HG03039 (cell line): ENCODE data around the gene NCCRP1.

Experiments used
- ATAC-seq: cut with Tn5 transposase; IDR thresholded peaks from one replicate; pipeline ENCODE4 v1.9.1; 2021; ENCODE audit warnings: mild to moderate bottlenecking, moderate library complexity; ENCODE audit not compliant: unreplicated experiment

NCCRP1 gene

DNA sequence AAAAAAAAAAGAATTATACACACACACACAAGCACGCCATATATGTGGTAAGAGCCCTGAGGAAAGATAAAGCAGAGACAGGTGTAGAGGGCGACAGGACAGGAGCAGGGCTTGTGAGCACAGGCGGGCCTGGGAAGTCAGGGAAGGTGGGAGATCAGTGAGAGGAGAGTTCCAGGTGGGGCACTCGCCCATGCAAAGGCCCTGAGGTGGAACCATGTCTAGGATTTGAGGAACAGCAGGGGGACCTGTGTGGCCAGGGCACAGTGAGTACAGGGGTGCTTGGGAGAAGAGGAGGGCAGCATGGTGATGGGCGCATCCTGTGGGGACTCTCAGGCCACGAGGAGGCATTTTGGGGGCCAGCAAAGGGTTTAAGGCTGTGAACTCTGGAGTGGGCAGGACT is 32.5 kb upstream of the NCCRP1 start:
- ATAC-seq = no peak

DNA sequence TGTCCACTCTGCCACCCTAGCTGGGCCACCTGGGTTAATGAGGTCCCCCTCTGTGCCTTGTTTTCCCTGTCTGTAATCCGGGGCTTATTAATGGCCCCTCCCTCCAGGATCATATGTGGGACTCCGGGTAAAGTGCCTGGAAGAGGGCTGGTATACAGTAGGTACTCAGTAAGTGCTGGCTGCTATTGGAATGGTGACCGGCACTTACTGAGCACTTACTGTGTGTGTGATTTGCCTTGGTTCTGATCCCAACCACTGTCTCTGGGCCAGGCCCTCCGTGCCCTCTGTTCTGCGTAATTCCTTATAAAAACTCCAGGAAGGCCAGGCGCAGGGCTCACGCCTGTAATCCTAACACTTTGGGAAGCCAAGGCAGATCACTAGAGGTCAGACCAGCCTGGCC is 30.9 kb upstream of the NCCRP1 start:
- no peak for ATAC-seq

DNA sequence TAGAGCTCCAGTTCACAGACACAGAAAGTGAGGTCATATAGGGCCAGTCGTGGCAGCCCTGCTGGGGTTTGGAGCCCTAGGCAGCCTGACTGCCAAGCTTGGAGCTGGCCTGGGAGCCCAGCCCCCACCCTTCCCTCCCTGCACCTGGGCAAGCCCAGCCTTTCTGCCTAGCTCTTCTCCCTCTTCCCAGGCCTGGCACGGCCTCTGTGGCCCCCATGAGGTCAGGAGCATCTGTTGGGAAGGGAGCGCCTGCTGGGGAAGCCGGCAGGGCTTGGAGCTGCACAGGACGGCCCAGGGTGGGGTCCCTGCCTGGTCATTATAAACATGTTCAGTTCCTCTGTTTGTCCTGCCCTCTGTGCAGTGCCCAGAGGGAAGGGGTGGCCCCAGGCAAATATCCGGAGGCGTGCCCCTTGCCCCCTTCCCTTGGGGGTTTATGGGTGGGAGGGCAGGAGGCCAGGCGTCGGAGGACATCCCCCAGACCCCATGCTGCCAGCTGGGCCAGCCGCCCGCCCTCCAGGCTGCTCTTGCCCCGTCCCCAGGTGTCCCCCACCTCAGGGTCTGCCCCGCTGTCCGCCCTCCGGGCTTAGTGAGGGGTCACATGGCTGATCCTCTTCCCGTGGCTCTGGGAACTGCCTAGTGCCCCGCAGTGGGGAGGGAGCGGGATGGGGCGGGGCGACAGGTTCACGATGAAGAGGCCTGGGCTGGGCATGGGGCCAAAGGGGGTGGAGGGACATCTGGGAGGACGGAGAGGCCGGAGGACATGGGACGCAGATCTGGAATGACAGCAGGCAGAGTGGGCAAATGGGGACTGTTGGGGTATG is 30.0 kb upstream of the NCCRP1 start:
- ATAC-seq = no peak

DNA sequence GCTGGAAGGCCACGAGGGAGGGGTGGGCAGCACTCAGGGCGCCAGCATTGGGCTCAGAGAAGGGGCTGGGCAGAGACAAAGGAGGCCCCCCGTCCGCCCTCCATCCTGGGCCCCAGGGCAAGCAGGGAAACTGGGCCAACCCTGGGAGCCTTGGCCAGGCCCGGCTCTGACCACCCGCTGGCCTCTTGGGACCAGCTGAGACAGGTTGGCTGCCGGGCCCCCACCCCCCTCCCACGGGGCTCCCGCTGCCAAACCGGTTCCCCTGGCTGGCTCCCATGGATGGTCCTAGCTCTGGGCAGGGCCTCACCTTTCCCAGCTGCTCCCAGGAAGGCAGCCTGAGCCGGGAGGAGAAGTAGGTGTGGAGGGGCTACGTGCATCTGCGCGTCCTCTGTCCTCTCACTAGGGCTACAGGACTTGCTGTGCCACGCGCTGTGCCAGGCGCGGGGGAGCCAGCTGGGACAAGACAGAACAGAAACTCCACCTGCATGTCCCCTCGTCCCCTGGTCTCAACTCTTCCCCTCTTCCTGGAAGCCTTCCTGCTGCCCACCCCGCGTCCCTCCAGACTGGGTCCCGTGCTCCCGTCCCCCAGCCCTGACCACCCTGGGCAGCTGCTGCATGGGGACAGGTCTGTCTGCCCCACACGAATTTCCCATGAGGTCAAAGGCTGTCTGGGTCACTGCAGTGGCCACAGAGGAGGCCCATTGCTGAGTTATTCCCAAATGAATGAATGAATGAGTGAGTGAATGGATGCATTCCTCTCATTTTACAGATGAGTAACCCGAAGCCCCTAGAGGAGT is 29.1 kb upstream of the NCCRP1 start:
- ATAC-seq = no peak

DNA sequence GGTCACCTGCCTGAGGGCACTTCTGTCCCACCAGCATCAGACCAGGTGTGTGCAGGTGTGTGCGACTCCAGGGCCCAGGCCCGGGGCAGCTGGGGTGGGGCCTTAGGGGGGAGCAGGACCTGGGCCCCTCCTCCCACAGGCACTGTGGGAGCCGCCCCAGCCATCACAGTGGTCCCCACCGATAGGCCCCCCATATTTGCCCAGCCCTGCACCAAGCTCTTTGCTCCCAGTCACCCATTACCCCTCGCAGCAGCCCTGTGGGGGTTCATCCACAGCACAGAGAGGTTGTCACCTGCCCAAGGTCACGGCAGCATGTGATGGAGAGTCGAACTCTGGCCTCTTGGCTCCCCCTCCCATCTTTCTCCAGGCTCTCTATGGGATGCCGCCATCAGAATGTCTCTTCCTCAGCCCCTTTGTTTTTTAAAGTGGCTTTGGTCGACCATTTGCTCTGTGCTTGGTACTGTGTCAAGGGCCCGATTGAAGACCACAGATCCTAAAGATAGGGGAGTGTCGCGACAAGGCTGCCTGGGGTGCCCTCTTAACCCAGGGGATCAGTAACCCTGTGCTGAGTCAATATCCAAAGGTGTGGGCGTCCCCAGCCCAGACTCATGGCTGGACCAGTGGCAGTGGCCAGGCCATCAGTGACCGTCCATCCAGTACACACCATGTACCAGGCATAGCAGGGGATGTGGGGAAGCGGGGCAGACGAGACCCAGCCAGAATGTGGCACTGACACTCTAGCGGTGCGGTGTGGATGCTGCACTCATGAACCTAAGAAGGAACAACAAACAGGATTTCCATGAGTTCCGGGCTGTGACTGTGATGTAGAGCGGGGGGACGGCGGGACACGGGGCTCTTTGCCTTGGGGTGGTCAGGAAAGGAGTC is 28.3 kb upstream of the NCCRP1 start:
- no peak for ATAC-seq

DNA sequence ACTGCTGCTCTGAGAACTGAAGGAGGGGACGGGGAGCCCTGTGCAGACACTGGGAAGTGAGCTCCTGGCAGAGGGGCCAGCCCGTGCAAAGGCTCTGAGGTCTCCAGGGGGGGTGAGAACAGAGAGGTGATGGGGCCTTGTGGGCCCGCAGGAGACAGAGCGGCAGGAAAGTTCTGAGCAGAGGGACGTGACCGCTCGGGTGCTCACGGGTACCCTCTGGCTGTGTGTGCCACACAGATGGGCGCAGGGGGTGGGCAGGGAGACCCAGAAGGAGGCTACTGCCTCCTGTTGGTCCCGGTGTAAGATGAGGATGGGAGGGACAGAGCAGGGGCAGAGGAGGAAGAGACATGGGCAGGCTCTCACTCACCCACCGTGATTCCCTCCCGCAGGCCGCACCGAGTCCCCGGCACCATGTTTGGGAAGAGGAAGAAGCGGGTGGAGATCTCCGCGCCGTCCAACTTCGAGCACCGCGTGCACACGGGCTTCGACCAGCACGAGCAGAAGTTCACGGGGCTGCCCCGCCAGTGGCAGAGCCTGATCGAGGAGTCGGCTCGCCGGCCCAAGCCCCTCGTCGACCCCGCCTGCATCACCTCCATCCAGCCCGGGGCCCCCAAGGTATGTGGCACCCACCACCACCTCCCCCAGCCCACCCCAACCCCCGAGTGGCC is 27.5 kb upstream of the NCCRP1 start:
- ATAC-seq = no peak

DNA sequence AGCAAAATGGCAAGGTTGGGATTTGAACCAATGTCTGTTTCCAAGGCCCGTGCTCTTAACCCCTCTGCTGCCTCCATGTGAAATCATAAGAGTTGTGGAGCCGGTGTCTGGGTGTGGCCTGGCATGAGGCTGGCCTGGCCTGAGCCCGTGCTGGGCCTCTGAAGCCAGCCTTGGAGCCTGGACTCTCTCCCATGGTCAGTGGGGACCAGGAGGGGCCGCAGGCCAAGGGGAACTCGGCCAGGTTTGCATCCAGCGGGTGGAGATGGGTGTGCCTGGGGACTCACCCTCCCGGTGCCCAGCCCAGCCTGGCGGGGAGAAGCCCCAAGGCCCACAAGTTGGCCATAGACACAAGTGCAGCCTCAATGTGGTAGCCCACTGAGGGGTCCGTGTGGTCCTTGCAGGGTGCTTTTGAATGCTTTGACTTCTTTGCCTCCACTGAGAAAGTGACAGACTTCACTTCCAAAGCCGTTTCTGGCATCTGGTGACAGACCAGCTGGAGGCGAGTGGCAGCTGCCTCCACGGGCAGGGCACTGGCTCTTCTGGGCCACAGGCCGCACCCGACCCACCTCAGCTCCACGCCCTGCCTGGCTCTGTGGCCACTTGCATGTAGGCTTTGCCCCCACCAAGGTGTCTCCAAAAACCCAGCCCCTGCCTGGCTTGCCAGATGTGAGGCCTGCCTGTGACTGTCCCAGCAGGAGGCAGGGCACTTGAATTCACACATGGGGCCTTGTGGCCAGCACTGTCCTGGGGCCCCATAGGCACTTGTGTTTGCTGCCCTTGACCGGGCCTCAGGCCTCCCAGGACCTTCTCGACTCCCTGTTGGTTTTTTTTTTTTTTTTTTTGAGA is 26.2 kb upstream of the NCCRP1 start:
- no peak for ATAC-seq

DNA sequence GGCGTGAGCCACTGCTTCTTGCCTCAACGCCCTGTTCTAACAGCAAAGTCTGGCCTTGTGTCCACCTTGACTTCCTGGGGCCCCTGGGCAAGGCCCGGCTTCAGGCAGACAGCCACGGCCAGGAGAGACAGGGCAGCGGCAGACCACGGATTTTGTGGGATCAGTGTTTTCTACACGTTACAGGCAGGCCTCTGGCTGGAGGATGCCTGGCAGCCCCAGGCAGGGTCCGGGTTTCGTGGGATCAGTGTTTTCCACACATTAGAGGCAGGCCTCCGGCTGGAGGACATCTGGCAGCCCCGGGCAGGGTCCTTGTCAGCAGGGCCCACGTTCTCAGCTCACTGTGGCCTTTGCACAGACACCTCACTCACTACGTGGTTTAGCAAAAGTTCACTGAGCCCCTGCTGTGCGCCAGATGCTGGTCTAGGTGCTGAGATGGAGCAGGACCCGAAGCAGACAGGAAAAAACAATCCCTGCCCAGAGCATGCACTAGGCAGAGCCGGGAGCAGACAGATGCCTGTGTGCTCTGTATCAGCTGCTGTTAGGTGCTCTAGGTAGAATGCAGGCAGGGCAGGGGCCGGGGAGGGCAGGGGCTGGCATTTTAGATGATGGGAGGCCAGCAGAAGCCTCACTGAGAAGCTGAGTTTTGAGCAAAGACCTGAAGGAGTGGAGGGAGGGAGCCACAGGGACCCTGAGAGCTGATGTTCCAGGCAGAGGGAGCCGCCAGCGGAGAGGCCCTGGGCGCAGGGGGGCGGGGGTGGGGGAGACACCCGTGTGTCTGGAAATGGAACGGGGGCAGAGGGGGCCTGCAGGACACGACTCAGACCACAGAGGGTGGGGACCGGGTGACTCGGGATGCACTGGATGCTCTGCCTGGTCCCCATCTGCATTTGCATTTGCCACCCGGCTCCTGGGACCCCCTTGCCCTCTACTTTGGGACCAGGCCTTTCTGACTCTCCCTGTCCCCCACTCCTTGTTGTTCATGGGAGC is 25.0 kb upstream of the NCCRP1 start:
- no peak for ATAC-seq

DNA sequence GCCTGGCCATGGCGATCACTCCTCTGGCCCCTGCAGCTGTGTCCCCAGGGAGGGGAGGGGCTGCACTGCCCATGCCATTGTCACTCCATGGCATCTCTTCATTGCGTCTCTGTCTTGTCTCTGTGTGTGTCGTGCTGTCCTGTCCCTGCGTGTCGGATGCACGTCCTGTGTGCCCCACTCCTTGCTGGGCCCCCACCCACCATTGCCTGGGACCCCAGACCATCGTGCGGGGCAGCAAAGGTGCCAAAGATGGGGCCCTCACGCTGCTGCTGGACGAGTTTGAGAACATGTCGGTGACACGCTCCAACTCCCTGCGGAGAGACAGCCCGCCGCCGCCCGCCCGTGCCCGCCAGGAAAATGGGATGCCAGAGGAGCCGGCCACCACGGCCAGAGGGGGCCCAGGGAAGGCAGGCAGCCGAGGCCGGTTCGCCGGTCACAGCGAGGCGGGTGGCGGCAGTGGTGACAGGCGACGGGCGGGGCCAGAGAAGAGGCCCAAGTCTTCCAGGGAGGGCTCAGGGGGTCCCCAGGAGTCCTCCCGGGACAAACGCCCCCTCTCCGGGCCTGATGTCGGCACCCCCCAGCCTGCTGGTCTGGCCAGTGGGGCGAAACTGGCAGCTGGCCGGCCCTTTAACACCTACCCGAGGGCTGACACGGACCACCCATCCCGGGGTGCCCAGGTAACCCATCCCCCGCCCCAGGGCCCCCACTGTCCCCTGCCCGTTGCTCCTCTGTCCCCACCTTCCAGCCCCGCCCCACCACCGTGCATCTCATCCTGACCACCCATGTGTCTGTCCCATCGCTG is 23.9 kb upstream of the NCCRP1 start:
- ATAC-seq = no peak

DNA sequence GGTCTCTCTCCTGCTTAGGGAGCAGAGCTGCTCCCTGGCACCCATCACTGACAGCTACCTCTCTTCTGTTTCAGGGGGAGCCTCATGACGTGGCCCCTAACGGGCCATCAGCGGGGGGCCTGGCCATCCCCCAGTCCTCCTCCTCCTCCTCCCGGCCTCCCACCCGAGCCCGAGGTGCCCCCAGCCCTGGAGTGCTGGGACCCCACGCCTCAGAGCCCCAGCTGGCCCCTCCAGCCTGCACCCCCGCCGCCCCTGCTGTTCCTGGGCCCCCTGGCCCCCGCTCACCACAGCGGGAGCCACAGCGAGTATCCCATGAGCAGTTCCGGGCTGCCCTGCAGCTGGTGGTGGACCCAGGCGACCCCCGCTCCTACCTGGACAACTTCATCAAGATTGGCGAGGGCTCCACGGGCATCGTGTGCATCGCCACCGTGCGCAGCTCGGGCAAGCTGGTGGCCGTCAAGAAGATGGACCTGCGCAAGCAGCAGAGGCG is 23.2 kb upstream of the NCCRP1 start:
- no peak for ATAC-seq

DNA sequence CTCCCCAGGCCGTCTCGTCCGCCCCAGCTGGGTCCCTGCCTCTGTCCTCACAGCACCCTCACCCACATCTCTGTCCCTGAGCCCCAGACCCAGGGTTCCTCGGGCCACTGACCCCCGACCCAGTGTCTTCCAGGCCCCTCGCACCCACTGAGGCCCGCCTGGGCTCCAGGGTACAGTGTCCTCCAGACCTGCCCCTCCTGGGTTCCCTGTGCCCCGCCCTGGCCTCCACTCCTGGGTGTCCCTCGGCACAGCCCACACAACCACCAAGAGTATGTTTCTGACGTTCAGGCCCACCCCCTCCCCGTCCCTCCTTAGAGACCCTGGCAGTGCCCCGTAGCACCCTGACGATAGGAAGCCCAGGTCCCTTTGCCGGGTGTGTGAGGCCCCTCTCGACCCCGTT is 22.6 kb upstream of the NCCRP1 start:
- no peak for ATAC-seq

DNA sequence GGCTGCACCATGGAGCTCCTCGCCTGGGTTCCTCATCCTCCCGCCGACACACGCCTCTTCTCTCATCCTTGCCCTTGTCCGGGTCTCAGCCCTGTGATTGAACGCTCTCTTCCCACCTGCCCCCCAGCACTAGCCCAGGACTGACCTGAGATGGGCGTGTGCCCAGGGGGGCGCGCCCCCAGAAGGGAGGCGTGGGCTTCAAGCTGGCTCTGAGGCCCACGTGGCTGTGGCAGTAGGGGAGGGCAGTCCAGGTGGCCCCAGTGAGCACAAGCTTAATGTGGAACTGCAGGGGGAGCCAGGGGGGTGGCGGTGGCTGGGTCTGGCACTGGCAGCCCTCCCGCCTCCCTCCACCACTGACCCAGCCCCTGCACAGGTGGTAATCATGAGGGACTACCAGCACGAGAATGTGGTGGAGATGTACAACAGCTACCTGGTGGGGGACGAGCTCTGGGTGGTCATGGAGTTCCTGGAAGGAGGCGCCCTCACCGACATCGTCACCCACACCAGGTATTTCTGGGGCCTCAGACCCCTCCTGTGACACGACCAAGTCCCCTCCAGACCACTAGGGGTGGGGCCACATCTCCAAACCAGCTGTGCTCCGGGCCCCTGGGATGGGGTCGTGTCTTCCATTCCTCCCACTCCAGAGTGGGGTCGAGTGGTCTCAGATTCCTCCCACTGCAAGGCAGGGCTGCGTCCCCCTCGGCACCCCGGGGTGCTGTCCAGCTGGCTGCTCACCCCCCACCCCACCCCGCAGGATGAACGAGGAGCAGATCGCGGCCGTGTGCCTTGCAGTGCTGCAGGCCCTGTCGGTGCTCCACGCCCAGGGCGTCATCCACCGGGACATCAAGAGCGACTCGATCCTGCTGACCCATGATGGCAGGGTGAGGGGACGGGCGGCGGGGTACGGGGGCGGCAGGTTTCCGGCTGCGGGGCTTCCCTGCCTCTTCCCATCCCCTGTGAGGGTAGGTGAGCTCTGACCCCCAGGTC is 21.9 kb upstream of the NCCRP1 start:
- ATAC-seq = no peak

DNA sequence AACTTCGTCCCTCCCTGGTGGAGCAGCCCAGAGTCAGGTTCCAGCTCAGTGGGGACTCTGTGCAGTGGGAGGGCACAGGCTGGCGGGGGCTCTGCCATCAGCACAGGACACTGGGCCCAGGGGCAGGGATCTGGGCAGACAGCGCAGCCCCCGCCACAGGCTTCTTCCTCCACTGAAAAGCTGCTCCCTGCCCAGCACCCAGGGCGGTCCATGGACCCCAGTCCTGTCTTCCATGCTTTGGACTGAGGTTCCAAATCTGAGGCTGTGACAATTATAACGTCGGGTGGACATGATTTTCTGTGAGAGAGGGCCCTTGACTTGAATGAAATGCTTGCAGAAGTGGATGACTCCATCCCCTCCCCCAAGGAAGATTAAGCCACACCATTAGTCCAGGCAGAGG is 21.2 kb upstream of the NCCRP1 start:
- no peak for ATAC-seq

DNA sequence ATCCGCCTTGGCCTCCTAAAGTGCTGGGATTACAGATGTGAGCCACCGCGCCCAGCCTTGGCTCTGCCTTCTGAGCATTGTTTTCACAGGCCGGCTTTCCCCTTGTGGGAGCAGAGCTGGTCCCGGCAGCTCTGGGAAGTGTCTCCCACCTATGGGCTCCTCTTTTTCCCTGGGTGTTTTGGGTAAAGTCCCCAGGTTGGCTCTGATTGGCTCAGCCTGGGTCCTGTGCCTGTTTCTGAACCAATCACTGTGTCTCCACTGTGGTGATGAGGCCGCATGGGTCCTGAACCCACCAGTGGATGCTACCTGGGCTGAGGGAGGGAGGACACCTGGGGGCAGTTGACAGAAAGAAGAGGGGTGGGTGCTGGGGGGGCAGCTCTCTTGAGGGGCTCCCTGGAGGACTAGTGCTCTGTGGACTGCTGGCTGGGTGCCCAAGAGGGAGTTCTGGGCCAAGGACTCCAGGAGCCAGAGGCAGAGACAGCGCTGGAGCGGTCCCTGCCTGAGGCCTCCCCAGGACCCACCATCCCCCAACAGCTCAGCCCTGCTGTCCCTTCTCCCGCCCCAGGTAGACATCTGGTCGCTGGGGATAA is 19.6 kb upstream of the NCCRP1 start:
- ATAC-seq = no peak

DNA sequence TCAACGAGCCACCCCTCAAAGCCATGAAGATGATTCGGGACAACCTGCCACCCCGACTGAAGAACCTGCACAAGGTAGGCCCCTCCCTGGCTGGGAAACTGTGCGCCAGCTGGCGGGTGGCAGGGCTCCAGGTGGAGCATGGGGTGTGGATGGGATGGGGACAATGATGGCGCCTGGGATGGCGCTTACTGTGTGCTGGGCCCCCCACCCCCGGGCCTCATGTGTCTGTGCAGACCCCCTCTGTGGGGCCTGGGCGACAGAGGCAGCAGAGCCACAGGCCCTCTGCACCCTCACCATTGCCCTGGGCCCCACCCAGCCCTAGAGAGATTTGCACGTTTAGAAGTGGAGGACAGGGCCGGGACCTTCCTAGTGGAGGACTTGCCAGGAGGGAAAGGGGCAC is 19.0 kb upstream of the NCCRP1 start:
- ATAC-seq = no peak
